ENCODE results near the gene AMPD1.

AMPD1 gene

DNA sequence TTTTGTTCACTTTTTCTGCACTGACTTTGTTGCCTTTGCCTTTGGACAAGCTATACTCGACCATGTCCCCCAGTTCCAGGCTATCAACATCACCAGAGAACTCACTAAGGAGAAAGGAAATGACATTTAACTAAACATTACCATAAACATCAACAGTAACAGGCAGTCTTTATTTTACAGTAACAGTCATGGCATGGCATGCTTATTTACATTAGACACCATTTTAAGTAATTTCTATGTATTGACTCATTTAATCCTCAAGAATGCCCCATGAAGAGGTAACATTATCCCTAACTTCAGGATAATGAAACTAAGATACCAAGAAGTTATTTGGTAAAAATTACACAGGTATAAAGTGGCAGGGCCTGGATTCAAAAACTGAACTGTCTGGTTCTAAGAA, 29.9 kb upstream of the AMPD1 start:
- Histone ChIP-seq H3K9me3 (ENCODE audit: insufficient read depth, low read length) (no peaks in the 10 kb centered on the region), H3K4me3 (ENCODE audit: insufficient read length, low read depth) (no peak overlapping the region), H3K9ac (ENCODE audit: insufficient read length, low read depth) (no peak overlapping the region), H3K4me1 (ENCODE audit: insufficient read depth, insufficient read length) (no peaks in the 10 kb centered on the region), H3K27me3 (ENCODE audit: insufficient read depth, insufficient read length) (no peaks in the 10 kb centered on the region), H3K36me3 (ENCODE audit: insufficient read depth, insufficient read length, low read length) (peaks cover 100% of the 10 kb centered on the region)
- TF ChIP-seq YY1 (IDR thresholded peaks at IDR 0.05; ENCODE audit: insufficient read depth, insufficient read length), result no peak
- TF ChIP-seq ZNF274 (IDR thresholded peaks at IDR 0.05; ENCODE audit: low read depth, low read length), result no peak
- TF ChIP-seq SUZ12 (IDR thresholded peaks at IDR 0.05; ENCODE audit: extremely low read depth, insufficient read depth, insufficient read length), result no peak
- DNase-seq (ENCODE audit: low read depth, low spot score), result no peak

- no peaks in the 10 kb centered on the region for H3K4me1 ChIP-seq (ENCODE audit: insufficient read depth, insufficient read length)
- TF ChIP-seq YY1 (IDR thresholded peaks at IDR 0.05; ENCODE audit: insufficient read depth, insufficient read length), result no peak
- no peak for TF ChIP-seq SUZ12 (IDR thresholded peaks at IDR 0.05; ENCODE audit: extremely low read depth, insufficient read depth, insufficient read length)
- TF ChIP-seq ZNF274 (IDR thresholded peaks at IDR 0.05; ENCODE audit: low read depth, low read length), result no peak
- H3K27me3 ChIP-seq (ENCODE audit: insufficient read depth, insufficient read length), result no peaks in the 10 kb centered on the region
- peaks cover 100% of the 10 kb centered on the region for H3K36me3 ChIP-seq (ENCODE audit: insufficient read depth, insufficient read length, low read length)
- H3K4me3 ChIP-seq (ENCODE audit: insufficient read length, low read depth), result no peak overlapping the region
- no peak for DNase-seq (ENCODE audit: low read depth, low spot score)
- H3K9me3 ChIP-seq (ENCODE audit: insufficient read depth, low read length), result no peaks in the 10 kb centered on the region
- no peak overlapping the region for H3K9ac ChIP-seq (ENCODE audit: insufficient read length, low read depth)
Observed at GRCh38 chr1:114723915-114724314, 28.6 kb upstream of the AMPD1 start.

DNA sequence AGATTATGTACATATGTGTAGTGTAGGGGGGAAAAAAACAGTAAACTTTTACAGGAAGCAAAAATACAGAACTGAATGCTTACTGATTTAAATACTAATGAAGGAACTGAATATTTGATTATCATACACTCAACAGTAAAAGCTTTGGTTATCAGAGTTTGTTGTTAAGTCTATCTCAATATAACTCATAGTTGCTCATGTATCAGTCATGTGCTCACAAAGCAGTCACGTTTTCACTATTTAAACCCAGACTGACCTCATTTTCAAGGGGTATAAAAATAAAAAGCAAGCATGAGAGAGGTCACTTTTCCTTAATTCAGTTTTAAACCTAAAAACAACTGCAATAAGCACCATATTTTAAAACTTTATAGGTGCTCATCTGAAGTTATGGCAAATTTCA, 28.1 kb upstream of the AMPD1 start:
- peaks cover 100% of the 10 kb centered on the region for H3K36me3 ChIP-seq (ENCODE audit: insufficient read depth, insufficient read length, low read length)
- no peaks in the 10 kb centered on the region for H3K9me3 ChIP-seq (ENCODE audit: insufficient read depth, low read length)
- TF ChIP-seq YY1 (IDR thresholded peaks at IDR 0.05; ENCODE audit: insufficient read depth, insufficient read length), result no peak
- TF ChIP-seq ZNF274 (IDR thresholded peaks at IDR 0.05; ENCODE audit: low read depth, low read length), result no peak
- no peak for TF ChIP-seq SUZ12 (IDR thresholded peaks at IDR 0.05; ENCODE audit: extremely low read depth, insufficient read depth, insufficient read length)
- no peaks in the 10 kb centered on the region for H3K4me1 ChIP-seq (ENCODE audit: insufficient read depth, insufficient read length)
- no peak for DNase-seq (ENCODE audit: low read depth, low spot score)
- H3K27me3 ChIP-seq (ENCODE audit: insufficient read depth, insufficient read length), result no peaks in the 10 kb centered on the region
- no peak overlapping the region for H3K4me3 ChIP-seq (ENCODE audit: insufficient read length, low read depth)
- H3K9ac ChIP-seq (ENCODE audit: insufficient read length, low read depth), result no peak overlapping the region

DNA sequence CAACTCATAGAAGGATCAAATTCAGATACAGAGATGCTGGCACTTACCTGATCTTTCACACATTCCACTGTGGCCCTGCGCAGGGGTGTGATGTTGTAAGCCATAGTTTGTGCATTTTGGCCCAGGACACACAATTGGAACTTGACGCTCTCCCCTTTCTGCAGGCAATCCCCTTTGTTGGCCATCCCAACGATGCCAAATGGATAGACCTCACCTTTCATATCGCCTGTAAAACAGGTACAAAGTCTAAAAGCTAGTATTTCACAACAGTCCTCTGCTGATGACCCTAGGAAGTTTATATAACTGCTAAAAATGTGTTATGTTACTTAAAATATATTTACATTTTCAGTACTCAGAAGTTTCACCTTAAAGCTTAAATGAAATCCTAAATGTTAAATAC, 25.1 kb upstream of the AMPD1 start:
- TF ChIP-seq YY1 (IDR thresholded peaks at IDR 0.05; ENCODE audit: insufficient read depth, insufficient read length) (no peak), SUZ12 (IDR thresholded peaks at IDR 0.05; ENCODE audit: extremely low read depth, insufficient read depth, insufficient read length) (no peak), ZNF274 (IDR thresholded peaks at IDR 0.05; ENCODE audit: low read depth, low read length) (no peak)
- no peaks in the 10 kb centered on the region for H3K27me3 ChIP-seq (ENCODE audit: insufficient read depth, insufficient read length)
- H3K4me3 ChIP-seq (ENCODE audit: insufficient read length, low read depth), result no peak overlapping the region
- no peak overlapping the region for H3K9ac ChIP-seq (ENCODE audit: insufficient read length, low read depth)
- no peaks in the 10 kb centered on the region for H3K4me1 ChIP-seq (ENCODE audit: insufficient read depth, insufficient read length)
- no peaks in the 10 kb centered on the region for H3K9me3 ChIP-seq (ENCODE audit: insufficient read depth, low read length)
- peaks cover 93% of the 10 kb centered on the region for H3K36me3 ChIP-seq (ENCODE audit: insufficient read depth, insufficient read length, low read length)
- DNase-seq (ENCODE audit: low read depth, low spot score), result no peak

DNA sequence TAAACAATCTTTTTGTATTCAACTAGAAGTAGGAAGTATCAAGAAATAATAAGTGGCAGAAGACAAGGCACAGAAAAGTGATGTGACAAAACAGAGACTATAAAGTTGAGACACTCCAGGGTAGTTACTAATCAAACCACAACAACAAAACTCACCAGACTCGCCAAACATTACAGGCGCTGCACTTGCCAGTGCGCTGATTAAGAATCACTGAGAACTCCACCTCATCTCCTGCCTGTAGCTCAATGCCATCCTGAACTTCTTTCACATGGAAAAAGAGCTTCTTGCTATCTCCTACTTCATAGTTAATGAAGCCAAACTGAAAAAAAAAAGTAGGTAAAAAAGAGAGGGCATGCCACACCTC, 24.1 kb upstream of the AMPD1 start:
- H3K9ac ChIP-seq (ENCODE audit: insufficient read length, low read depth), result no peak overlapping the region
- H3K27me3 ChIP-seq (ENCODE audit: insufficient read depth, insufficient read length), result no peaks in the 10 kb centered on the region
- no peaks in the 10 kb centered on the region for H3K4me1 ChIP-seq (ENCODE audit: insufficient read depth, insufficient read length)
- no peak for DNase-seq (ENCODE audit: low read depth, low spot score)
- H3K9me3 ChIP-seq (ENCODE audit: insufficient read depth, low read length), result no peaks in the 10 kb centered on the region
- TF ChIP-seq YY1 (IDR thresholded peaks at IDR 0.05; ENCODE audit: insufficient read depth, insufficient read length) (no peak), ZNF274 (IDR thresholded peaks at IDR 0.05; ENCODE audit: low read depth, low read length) (no peak), SUZ12 (IDR thresholded peaks at IDR 0.05; ENCODE audit: extremely low read depth, insufficient read depth, insufficient read length) (no peak)
- H3K4me3 ChIP-seq (ENCODE audit: insufficient read length, low read depth), result no peak overlapping the region
- H3K36me3 ChIP-seq (ENCODE audit: insufficient read depth, insufficient read length, low read length), result peaks cover 93% of the 10 kb centered on the region

DNA sequence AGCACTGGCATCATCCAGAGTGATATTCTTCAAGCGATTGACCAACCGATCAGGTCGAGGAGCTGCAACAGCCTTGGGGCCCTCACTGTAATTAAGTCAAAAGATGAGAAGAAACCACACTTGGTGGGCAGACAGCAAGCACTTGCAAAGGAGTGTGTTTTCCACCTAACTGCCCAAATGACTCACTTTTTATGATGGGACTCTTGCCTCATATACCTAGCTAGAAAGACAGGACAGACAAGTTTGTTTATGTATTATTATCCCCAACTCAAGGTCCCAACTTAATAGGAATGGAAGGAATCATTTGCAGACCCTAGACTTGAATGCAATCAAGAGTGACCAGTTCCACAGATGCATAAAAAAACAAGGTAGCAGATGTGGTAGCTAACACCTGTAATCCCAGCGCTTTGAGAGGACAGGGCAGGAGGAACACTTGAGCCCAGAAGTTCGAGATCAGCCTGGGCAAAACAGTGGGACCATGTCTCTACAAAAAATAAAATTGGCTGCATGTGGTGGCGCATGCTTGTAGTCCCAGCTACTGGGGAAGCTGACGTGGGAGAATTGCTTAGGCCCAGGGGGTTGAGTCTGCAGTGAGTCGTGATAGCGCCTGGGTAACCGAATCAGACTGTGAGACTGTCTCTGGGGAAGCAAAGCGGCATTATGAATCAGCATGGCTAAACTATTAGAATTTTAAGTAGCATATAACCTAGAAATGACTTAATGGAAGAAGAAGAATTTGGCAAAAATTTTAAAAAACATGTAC, 23.5 kb upstream of the AMPD1 start:
- Histone ChIP-seq H3K36me3 (ENCODE audit: insufficient read depth, insufficient read length, low read length) (peaks cover 93% of the 10 kb centered on the region), H3K4me3 (ENCODE audit: insufficient read length, low read depth) (no peak overlapping the region), H3K27me3 (ENCODE audit: insufficient read depth, insufficient read length) (no peaks in the 10 kb centered on the region), H3K9me3 (ENCODE audit: insufficient read depth, low read length) (no peaks in the 10 kb centered on the region), H3K9ac (ENCODE audit: insufficient read length, low read depth) (no peak overlapping the region), H3K4me1 (ENCODE audit: insufficient read depth, insufficient read length) (no peaks in the 10 kb centered on the region)
- no peak for DNase-seq (ENCODE audit: low read depth, low spot score)
- TF ChIP-seq SUZ12 (IDR thresholded peaks at IDR 0.05; ENCODE audit: extremely low read depth, insufficient read depth, insufficient read length) (no peak), YY1 (IDR thresholded peaks at IDR 0.05; ENCODE audit: insufficient read depth, insufficient read length) (no peak), ZNF274 (IDR thresholded peaks at IDR 0.05; ENCODE audit: low read depth, low read length) (no peak)

DNA sequence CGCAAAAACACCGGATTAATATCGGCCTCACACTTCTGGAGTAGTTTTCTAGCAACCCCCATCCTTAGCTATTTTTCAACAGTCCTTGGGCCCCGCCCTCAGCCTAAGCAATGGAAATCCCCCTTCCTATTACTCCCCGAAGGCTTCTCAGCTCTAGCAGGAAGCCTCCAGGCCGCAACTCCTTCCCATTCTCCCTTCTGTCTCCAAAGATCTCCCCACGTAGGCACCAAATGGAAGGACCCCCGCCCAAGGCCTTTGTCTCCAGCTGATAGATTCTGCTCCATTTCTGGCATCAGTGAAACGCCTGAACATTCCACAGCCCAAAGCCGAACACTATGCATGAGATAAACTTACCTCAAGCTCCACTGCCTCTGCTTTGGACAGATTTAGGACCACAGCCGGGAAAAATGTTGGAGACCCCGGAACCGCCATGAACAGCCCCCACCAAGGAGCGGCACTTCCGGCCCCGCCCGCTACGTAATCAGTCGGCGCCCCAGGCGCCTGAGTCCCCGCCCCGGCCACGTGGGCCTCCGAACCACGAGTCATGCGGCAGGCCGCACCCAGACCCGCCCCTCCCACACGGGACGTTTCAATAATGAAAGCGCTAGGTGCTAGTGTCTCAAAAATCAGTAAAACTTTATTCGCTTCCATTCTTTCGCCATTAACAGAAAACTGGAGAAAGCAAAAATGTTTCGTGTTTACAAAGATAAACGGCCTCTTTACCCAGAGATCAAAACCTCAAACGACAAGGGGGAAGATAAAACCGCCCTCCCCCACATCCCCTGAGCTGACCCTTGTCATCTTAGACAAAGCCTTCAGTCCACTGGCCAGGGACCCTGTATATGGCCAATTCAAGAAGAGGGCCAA, 21.2 kb upstream of the AMPD1 start, which contains the start of gene NRAS:
TSS of gene NRAS (minus strand) at position 468 of the 867 bp plus-strand sequence. CDS start 611 bp downstream, outside the sequence.
- peak; percentile 94 for DNase-seq (ENCODE audit: low read depth, low spot score)
- H3K27me3 ChIP-seq (ENCODE audit: insufficient read depth, insufficient read length), result no peaks in the 10 kb centered on the region
- TF ChIP-seq YY1 (IDR thresholded peaks at IDR 0.05; ENCODE audit: insufficient read depth, insufficient read length) (no peak), ZNF274 (IDR thresholded peaks at IDR 0.05; ENCODE audit: low read depth, low read length) (no peak), SUZ12 (IDR thresholded peaks at IDR 0.05; ENCODE audit: extremely low read depth, insufficient read depth, insufficient read length) (no peak)
- H3K9me3 ChIP-seq (ENCODE audit: insufficient read depth, low read length), result no peaks in the 10 kb centered on the region
- peaks cover 93% of the 10 kb centered on the region for H3K36me3 ChIP-seq (ENCODE audit: insufficient read depth, insufficient read length, low read length)
- H3K4me3 ChIP-seq (ENCODE audit: insufficient read length, low read depth), result peak within 1 kb of the TSS; percentile 98
- H3K9ac ChIP-seq (ENCODE audit: insufficient read length, low read depth), result peak within 1 kb of the TSS; percentile 96
- no peaks in the 10 kb centered on the region for H3K4me1 ChIP-seq (ENCODE audit: insufficient read depth, insufficient read length)

All from NT2/D1 (cell line).